HFF-Myc (cell line): ENCODE measurements around the gene KCTD12.
"Not testable (repeated sequence)": the region's sequence is repeated elsewhere in the genome, so short reads cannot be mapped to it uniquely, and the experiment has no call there.

Experiments
- DNase-seq: peaks from one replicate; pipeline ENCODE4 v3.0.0-alpha.2; 2011; ENCODE audit warnings: low read depth; ENCODE audit errors: extremely low read depth
- H3K4me3 ChIP-seq: replicated peaks from 2 replicates; pipeline ENCODE4 v1.5.1; 2011; ENCODE audit warnings: low read depth, mild to moderate bottlenecking, control low read depth, low read length
- CTCF ChIP-seq: IDR thresholded peaks from 2 replicates; pipeline ENCODE4 v1.5.1; 2012; ENCODE audit warnings: mild to moderate bottlenecking, low read depth, low read length, control low read depth; ENCODE audit errors: missing control alignments

KCTD12 gene

GRCh38 chr13:76927955-76928354 lies 41.8 kb upstream of the KCTD12 start:
- TF ChIP-seq CTCF = no peak
- DNase-seq = no peak
- no peak overlapping the region for H3K4me3 ChIP-seq

- TF ChIP-seq CTCF = no peak
- H3K4me3 ChIP-seq = no peak overlapping the region
- no peak for DNase-seq
Observed at GRCh38 chr13:76925115-76925514, 38.9 kb upstream of the KCTD12 start.

- no peak overlapping the region for H3K4me3 ChIP-seq
- DNase-seq = no peak
- TF ChIP-seq CTCF = no peak
Observed at GRCh38 chr13:76921516-76921915, 35.3 kb upstream of the KCTD12 start.

GRCh38 chr13:76917755-76918481 lies 31.7 kb upstream of the KCTD12 start:
- not testable (repeated sequence) for DNase-seq, H3K4me3 ChIP-seq

GRCh38 chr13:76917095-76917494 lies 30.9 kb upstream of the KCTD12 start:
- no peak for DNase-seq

GRCh38 chr13:76913898-76914297 lies 27.7 kb upstream of the KCTD12 start:
- DNase-seq = no peak
- no peak overlapping the region for H3K4me3 ChIP-seq
- no peak for TF ChIP-seq CTCF

More at GRCh38 chr13:76917095-76917494, 30.9 kb upstream of the KCTD12 start:
- no peak for TF ChIP-seq CTCF
- H3K4me3 ChIP-seq = no peak overlapping the region

- no peak for TF ChIP-seq CTCF
- no peak for DNase-seq
- no peak overlapping the region for H3K4me3 ChIP-seq
Observed at GRCh38 chr13:76912476-76912875, 26.3 kb upstream of the KCTD12 start.
